ENCODE data around the gene STAG1.

STAG1 gene

GRCh38 chr3:136327671-136328070 is 424.5 kb downstream of the STAG1 start:
- peaks cover 33% of the 10 kb centered on the region for H3K36me3 Mint-ChIP-seq
- no peaks in the 10 kb centered on the region for H3K4me1 Mint-ChIP-seq
- no peaks in the 10 kb centered on the region for H3K27me3 Mint-ChIP-seq
- no peak overlapping the region for H3K27ac Mint-ChIP-seq
- H3K9me3 Mint-ChIP-seq: peaks cover 6% of the 10 kb centered on the region
- H3K4me3 Mint-ChIP-seq: no peak overlapping the region

- H3K9me3 Mint-ChIP-seq: peaks cover 15% of the 10 kb centered on the region
- H3K36me3 Mint-ChIP-seq: peaks cover 46% of the 10 kb centered on the region
- no peaks in the 10 kb centered on the region for H3K27me3 Mint-ChIP-seq
- H3K27ac Mint-ChIP-seq: no peak overlapping the region
- H3K4me3 Mint-ChIP-seq: no peak overlapping the region
- H3K4me1 Mint-ChIP-seq: no peaks in the 10 kb centered on the region
Measured at GRCh38 chr3:136326316-136326715, 425.9 kb downstream of the STAG1 start.

- H3K4me3 Mint-ChIP-seq: no peak overlapping the region
- H3K9me3 Mint-ChIP-seq: no peaks in the 10 kb centered on the region
- peaks cover 23% of the 10 kb centered on the region for H3K36me3 Mint-ChIP-seq
- no peaks in the 10 kb centered on the region for H3K4me1 Mint-ChIP-seq
- no peak overlapping the region for H3K27ac Mint-ChIP-seq
- no peaks in the 10 kb centered on the region for H3K27me3 Mint-ChIP-seq
Measured at GRCh38 chr3:136311968-136312367, 440.2 kb downstream of the STAG1 start.

DNA sequence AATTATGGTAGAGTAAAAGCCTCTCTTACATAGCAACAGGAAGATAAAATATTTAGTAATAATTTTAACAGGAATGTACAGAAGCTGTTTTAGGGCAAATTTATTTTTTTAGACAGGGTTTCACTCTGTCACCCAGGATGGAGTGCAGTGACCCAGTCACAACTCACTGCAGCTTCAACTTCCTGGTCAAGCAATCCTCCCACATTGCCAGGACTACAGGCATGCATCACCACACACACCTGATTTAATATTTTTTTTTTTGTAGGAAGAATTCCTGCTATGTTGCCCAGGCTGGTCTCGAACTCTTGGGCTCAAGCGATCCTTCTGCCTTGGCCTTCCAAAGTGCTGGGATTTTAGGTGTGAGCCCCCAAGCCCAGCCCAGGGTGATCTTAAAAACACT is 440.9 kb downstream of the STAG1 start:
- H3K36me3 Mint-ChIP-seq: peaks cover 19% of the 10 kb centered on the region
- no peak overlapping the region for H3K4me3 Mint-ChIP-seq
- H3K27me3 Mint-ChIP-seq: no peaks in the 10 kb centered on the region
- H3K9me3 Mint-ChIP-seq: peaks cover under 1% of the 10 kb centered on the region
- H3K4me1 Mint-ChIP-seq: no peaks in the 10 kb centered on the region
- H3K27ac Mint-ChIP-seq: no peak overlapping the region

- Mint-ChIP-seq H3K36me3 (peaks cover 22% of the 10 kb centered on the region), H3K9me3 (peaks cover 5% of the 10 kb centered on the region), H3K27me3 (no peaks in the 10 kb centered on the region), H3K4me3 (no peak overlapping the region), H3K27ac (no peak overlapping the region), H3K4me1 (no peaks in the 10 kb centered on the region)
Measured at GRCh38 chr3:136305879-136306278, 446.3 kb downstream of the STAG1 start.

DNA sequence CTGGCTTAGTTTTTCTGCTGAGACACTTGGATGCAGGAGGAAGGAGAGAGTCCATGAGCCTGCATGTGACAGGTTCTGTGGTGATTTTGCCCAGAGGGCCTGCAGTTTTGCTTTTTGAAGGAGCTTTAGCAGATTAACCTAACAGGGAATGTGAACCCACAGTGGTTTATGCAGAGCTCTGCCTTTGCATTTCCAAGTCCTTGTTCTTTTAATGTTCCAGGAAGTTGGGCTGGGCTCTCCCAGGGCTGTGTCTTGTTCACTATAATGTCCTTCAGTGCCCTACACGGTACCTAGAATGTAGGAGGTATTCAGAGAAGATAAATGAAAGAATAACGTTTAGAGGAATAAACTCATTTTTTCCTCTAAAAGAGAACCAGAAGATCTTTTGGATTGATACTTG is 451.7 kb downstream of the STAG1 start:
- Mint-ChIP-seq H3K4me3 (no peak overlapping the region), H3K36me3 (peaks cover 19% of the 10 kb centered on the region), H3K27me3 (no peaks in the 10 kb centered on the region), H3K27ac (no peak overlapping the region), H3K9me3 (no peaks in the 10 kb centered on the region), H3K4me1 (no peaks in the 10 kb centered on the region)

DNA sequence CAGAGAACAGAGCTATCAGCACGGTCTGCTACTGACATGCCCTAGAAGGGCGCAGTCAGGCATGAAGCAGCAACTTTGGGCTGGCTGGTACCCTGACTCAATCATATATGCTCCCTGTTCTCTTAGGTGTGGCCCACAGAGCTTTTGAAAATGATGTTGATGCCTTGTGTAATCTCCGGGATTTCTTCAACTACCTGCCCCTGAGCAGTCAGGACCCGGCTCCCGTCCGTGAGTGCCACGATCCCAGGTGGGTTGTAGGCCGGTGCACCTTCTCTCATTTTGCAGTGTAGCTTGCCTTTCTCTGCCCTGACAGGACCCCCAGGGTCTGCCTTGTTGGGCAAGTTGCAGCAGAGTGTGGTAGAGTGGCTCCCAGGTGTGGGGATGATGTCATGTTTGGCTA is 454.4 kb downstream of the STAG1 start:
- Mint-ChIP-seq H3K4me1 (no peaks in the 10 kb centered on the region), H3K9me3 (no peaks in the 10 kb centered on the region), H3K4me3 (no peak overlapping the region), H3K27ac (no peak overlapping the region), H3K27me3 (no peaks in the 10 kb centered on the region), H3K36me3 (peaks cover 18% of the 10 kb centered on the region)

DNA sequence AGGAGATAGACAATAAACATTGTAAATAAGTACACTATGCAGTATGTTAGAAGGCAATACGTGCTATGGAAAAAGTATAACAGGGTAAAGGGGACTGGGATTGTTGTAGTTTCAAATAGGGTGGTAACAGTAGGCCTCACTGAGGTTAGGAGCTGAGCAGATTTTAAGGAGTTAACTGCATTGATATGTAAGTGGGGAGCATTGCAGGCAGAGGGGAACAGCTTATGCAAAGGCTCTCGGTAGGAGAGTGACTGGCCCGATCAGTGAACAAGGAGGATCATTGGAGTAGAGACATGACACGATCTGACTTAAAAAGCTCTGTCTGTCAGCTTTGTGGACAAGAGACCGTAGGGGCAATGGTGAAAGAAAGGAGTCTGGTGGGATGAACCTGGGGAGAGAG is 455.2 kb downstream of the STAG1 start:
- H3K4me1 Mint-ChIP-seq: no peaks in the 10 kb centered on the region
- no peaks in the 10 kb centered on the region for H3K9me3 Mint-ChIP-seq
- peaks cover 20% of the 10 kb centered on the region for H3K36me3 Mint-ChIP-seq
- H3K27ac Mint-ChIP-seq: no peak overlapping the region
- no peak overlapping the region for H3K4me3 Mint-ChIP-seq
- no peaks in the 10 kb centered on the region for H3K27me3 Mint-ChIP-seq

DNA sequence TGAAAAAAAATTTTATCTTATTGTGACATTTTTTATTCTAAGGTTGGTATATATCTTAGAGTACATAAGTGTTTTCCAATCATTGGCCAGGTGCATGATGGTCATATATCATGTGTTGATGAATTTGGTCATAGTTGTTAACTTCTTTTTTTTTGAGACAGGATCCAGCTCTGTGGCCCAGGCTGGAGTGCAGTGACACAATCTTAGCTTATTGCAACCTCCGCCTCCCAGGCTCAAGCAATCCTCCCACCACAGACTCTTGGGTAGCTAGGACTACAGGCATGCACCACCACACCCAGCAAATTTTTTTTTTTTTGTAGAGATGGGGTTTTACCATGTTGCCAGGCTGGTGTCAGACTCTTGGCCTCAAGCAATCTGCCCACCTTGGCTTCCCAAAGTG is 458.0 kb downstream of the STAG1 start:
- Mint-ChIP-seq H3K4me3 (no peak overlapping the region), H3K36me3 (peaks cover 29% of the 10 kb centered on the region), H3K4me1 (peaks cover 3% of the 10 kb centered on the region), H3K27me3 (no peaks in the 10 kb centered on the region), H3K9me3 (no peaks in the 10 kb centered on the region), H3K27ac (no peak overlapping the region)

- Mint-ChIP-seq H3K27me3 (no peaks in the 10 kb centered on the region), H3K27ac (no peak overlapping the region), H3K36me3 (peaks cover 28% of the 10 kb centered on the region), H3K9me3 (no peaks in the 10 kb centered on the region), H3K4me3 (no peak overlapping the region), H3K4me1 (peaks cover 3% of the 10 kb centered on the region)
Measured at GRCh38 chr3:136293279-136293678, 458.9 kb downstream of the STAG1 start.

GRCh38 chr3:136292500-136292899 is 459.7 kb downstream of the STAG1 start:
- Mint-ChIP-seq H3K36me3 (peaks cover 28% of the 10 kb centered on the region), H3K27ac (no peak overlapping the region), H3K4me1 (peaks cover 3% of the 10 kb centered on the region), H3K27me3 (no peaks in the 10 kb centered on the region), H3K4me3 (no peak overlapping the region), H3K9me3 (no peaks in the 10 kb centered on the region)

DNA sequence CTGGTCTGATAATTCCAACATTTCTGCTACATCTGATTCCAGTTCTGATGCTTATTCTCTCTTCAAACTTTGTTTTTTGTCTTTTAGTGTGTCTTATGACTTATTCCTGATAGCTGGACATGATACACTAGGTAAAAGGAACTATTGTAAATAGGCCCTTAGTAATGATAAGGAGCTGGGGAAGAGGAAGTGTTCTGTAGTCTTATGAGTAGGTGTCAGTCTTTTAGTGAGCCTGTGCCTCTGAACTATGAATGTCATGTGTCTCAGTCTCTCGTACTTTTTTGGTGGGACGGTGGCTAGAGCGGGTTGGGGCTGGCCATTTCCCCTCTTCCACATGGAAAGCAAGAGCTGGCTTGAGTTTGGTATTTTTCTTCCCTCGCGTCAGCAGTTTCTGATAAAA is 460.9 kb downstream of the STAG1 start:
- Mint-ChIP-seq H3K4me1 (peaks cover 3% of the 10 kb centered on the region), H3K27me3 (no peaks in the 10 kb centered on the region), H3K27ac (no peak overlapping the region), H3K36me3 (peaks cover 31% of the 10 kb centered on the region), H3K9me3 (no peaks in the 10 kb centered on the region), H3K4me3 (no peak overlapping the region)

All from activated naive CD4-positive, alpha-beta T cell treated with anti-CD3 and anti-CD28 coated beads, Interleukin-2, amount 50 U/mL, for 24 hours (primary cell).